ENCODE results near the gene SLC14A1. TPM values are rescaled to one million over a fixed set of nuclear protein-coding genes. Genes with fewer than 3 reads are reported as not detected.
A peak's percentile ranks its signal among the peaks of the same experiment; 100 is the strongest.

SLC14A1 gene
- total RNA-seq (10 to 100 TPM in 1 of 4 donors, 1 to 10 TPM in 3; 5.2 to 15.7 (median 8.9) TPM), polyA plus RNA-seq (11.5 TPM)
- long read RNA-seq, donor 1, transcript SLC14A1-217 (3 exons, 554 nt) = major isoform, 10 of 11 reads
- long read RNA-seq, donor 1, partial matches to known transcripts = 0 of 11 reads
- long read RNA-seq, donor 1, other reads (novel, unspliced or antisense) = 1 of 11 reads
- long read RNA-seq, donor 2, partial matches to known transcripts = 0 of 5 reads
- long read RNA-seq, donor 2, other reads (novel, unspliced or antisense) = 1 of 5 reads
- long read RNA-seq, donor 3, transcript SLC14A1-217 (3 exons, 554 nt) = major isoform, 7 of 8 reads
- long read RNA-seq, donor 3, partial matches to known transcripts = 0 of 8 reads
- long read RNA-seq, donor 3, other reads (novel, unspliced or antisense) = 1 of 8 reads
- long read RNA-seq, donor 4, partial matches to known transcripts = 1 of 4 reads
- long read RNA-seq, donor 4, other reads (novel, unspliced or antisense) = 1 of 4 reads

- H3K4me3 ChIP-seq (ENCODE audit: low read length) = no peak within 1 kb of the TSS
- no peaks in the 10 kb centered on the region for H3K4me1 ChIP-seq (ENCODE audit: control insufficient read depth, insufficient read depth, low read length)
- no peaks in the 10 kb centered on the region for H3K27me3 ChIP-seq (ENCODE audit: control insufficient read depth, insufficient read depth)
- intact Hi-C loops (cut with DNase I) = loop anchor here in 2 of 4 donors (5.0 to 10.0 kb wide), 2 partner anchors 111 to 114 kb away; no protein-coding TSS in a partner anchor
- DNase-seq = no peak
- no peaks in the 10 kb centered on the region for H3K9me3 ChIP-seq (ENCODE audit: control insufficient read depth, low read length)
- no peak within 1 kb of the TSS for H3K27ac ChIP-seq (ENCODE audit: low read length)
- no peak for ATAC-seq
- WGBS = 52% methylated on average over 6 of the region's 6 CpGs
Observed at GRCh38 chr18:45723567-45724355, at the start of gene SLC14A1. SLC14A1 (plus strand) TSS chr18:45724181; CDS start chr18:45730321, 6,140 bp downstream.

GRCh38 chr18:45677276-45677807, 46.6 kb upstream of the SLC14A1 start:
- H3K27me3 ChIP-seq (ENCODE audit: control insufficient read depth, insufficient read depth) = no peaks in the 10 kb centered on the region
- WGBS = 91% methylated on average over 4 of the region's 4 CpGs
- intact Hi-C loops (cut with DNase I) = no loop called here

GRCh38 chr18:45678441-45678840, 45.5 kb upstream of the SLC14A1 start:
- no peak for DNase-seq
- no peak for ATAC-seq
- H3K9me3 ChIP-seq (ENCODE audit: control insufficient read depth, low read length) = no peaks in the 10 kb centered on the region
- WGBS = 88% methylated on average over 4 of the region's 4 CpGs
- no peaks in the 10 kb centered on the region for H3K27me3 ChIP-seq (ENCODE audit: control insufficient read depth, insufficient read depth)
- no peak overlapping the region for H3K4me3 ChIP-seq (ENCODE audit: low read length)
- H3K4me1 ChIP-seq (ENCODE audit: control insufficient read depth, insufficient read depth, low read length) = no peaks in the 10 kb centered on the region
- intact Hi-C loops (cut with DNase I) = no loop called here
- H3K27ac ChIP-seq (ENCODE audit: low read length) = no peak overlapping the region

More at GRCh38 chr18:45677276-45677807, 46.6 kb upstream of the SLC14A1 start:
- Histone ChIP-seq H3K27ac (ENCODE audit: low read length) (no peak overlapping the region), H3K9me3 (ENCODE audit: control insufficient read depth, low read length) (no peaks in the 10 kb centered on the region), H3K4me1 (ENCODE audit: control insufficient read depth, insufficient read depth, low read length) (no peaks in the 10 kb centered on the region), H3K4me3 (ENCODE audit: low read length) (no peak overlapping the region)
- no peak for DNase-seq
- no peak for ATAC-seq

GRCh38 chr18:45678850-45679249, 45.1 kb upstream of the SLC14A1 start:
- Histone ChIP-seq H3K9me3 (ENCODE audit: control insufficient read depth, low read length) (no peaks in the 10 kb centered on the region), H3K27ac (ENCODE audit: low read length) (no peak overlapping the region), H3K4me3 (ENCODE audit: low read length) (no peak overlapping the region), H3K4me1 (ENCODE audit: control insufficient read depth, insufficient read depth, low read length) (no peaks in the 10 kb centered on the region), H3K27me3 (ENCODE audit: control insufficient read depth, insufficient read depth) (no peaks in the 10 kb centered on the region)
- ATAC-seq (no peak), DNase-seq (no peak)
- intact Hi-C loops (cut with DNase I) = no loop called here
- 57% methylated on average over 1 of the region's 1 CpG for WGBS

GRCh38 chr18:45680066-45680690, 43.8 kb upstream of the SLC14A1 start:
- DNase-seq (no peak), ATAC-seq (no peak)
- Histone ChIP-seq H3K27me3 (ENCODE audit: control insufficient read depth, insufficient read depth) (no peaks in the 10 kb centered on the region), H3K4me3 (ENCODE audit: low read length) (no peak overlapping the region), H3K27ac (ENCODE audit: low read length) (no peak overlapping the region), H3K9me3 (ENCODE audit: control insufficient read depth, low read length) (no peaks in the 10 kb centered on the region), H3K4me1 (ENCODE audit: control insufficient read depth, insufficient read depth, low read length) (no peaks in the 10 kb centered on the region)
- intact Hi-C loops (cut with DNase I) = loop anchor here in 3 of 4 donors (10.0 kb wide), 3 partner anchors 175 to 295 kb away; no protein-coding TSS in a partner anchor
- whole genome bisulfite sequencing = 78% methylated on average over 6 of the region's 6 CpGs

- H3K4me3 ChIP-seq (ENCODE audit: low read length) = no peak overlapping the region
- no peaks in the 10 kb centered on the region for H3K27me3 ChIP-seq (ENCODE audit: control insufficient read depth, insufficient read depth)
- no peaks in the 10 kb centered on the region for H3K4me1 ChIP-seq (ENCODE audit: control insufficient read depth, insufficient read depth, low read length)
- no peak for DNase-seq
- intact Hi-C loops (cut with DNase I) = loop anchor here in 3 of 4 donors (10.0 kb wide), 3 partner anchors 173 to 293 kb away; no protein-coding TSS in a partner anchor
- no peak overlapping the region for H3K27ac ChIP-seq (ENCODE audit: low read length)
- 79% methylated on average over 8 of the region's 8 CpGs for WGBS
- no peak for ATAC-seq
- no peaks in the 10 kb centered on the region for H3K9me3 ChIP-seq (ENCODE audit: control insufficient read depth, low read length)
Observed at GRCh38 chr18:45682181-45682580, 41.8 kb upstream of the SLC14A1 start.

GRCh38 chr18:45684341-45685115, 39.5 kb upstream of the SLC14A1 start:
- Histone ChIP-seq H3K4me3 (ENCODE audit: low read length) (no peak overlapping the region), H3K27me3 (ENCODE audit: control insufficient read depth, insufficient read depth) (no peaks in the 10 kb centered on the region), H3K4me1 (ENCODE audit: control insufficient read depth, insufficient read depth, low read length) (no peaks in the 10 kb centered on the region), H3K27ac (ENCODE audit: low read length) (no peak overlapping the region), H3K9me3 (ENCODE audit: control insufficient read depth, low read length) (no peaks in the 10 kb centered on the region)
- 62% methylated on average over 5 of the region's 5 CpGs for WGBS
- intact Hi-C loops (cut with DNase I) = loop anchor here in 3 of 4 donors (10.0 kb wide), 3 partner anchors 170 to 290 kb away; no protein-coding TSS in a partner anchor
- ATAC-seq = no peak
- DNase-seq = no peak

- Histone ChIP-seq H3K4me3 (ENCODE audit: low read length) (no peak overlapping the region), H3K9me3 (ENCODE audit: control insufficient read depth, low read length) (no peaks in the 10 kb centered on the region), H3K27ac (ENCODE audit: low read length) (no peak overlapping the region), H3K4me1 (ENCODE audit: control insufficient read depth, insufficient read depth, low read length) (no peaks in the 10 kb centered on the region), H3K27me3 (ENCODE audit: control insufficient read depth, insufficient read depth) (no peaks in the 10 kb centered on the region)
- ATAC-seq (peak; percentile 22 to 29), DNase-seq (no peak)
- 75% methylated on average over 7 of the region's 7 CpGs for WGBS
- intact Hi-C loops (cut with DNase I) = loop anchor here in 3 of 4 donors (10.0 kb wide), 3 partner anchors 168 to 288 kb away; no protein-coding TSS in a partner anchor
Observed at GRCh38 chr18:45686891-45687611, 36.9 kb upstream of the SLC14A1 start.

GRCh38 chr18:45687621-45688020, 36.4 kb upstream of the SLC14A1 start:
- intact Hi-C loops (cut with DNase I) = loop anchor here in 3 of 4 donors (10.0 kb wide), 3 partner anchors 167 to 287 kb away; no protein-coding TSS in a partner anchor
- ATAC-seq = peak; percentile 9 to 17
- WGBS = 59% methylated on average over 6 of the region's 6 CpGs
- Histone ChIP-seq H3K4me1 (ENCODE audit: control insufficient read depth, insufficient read depth, low read length) (no peaks in the 10 kb centered on the region), H3K27me3 (ENCODE audit: control insufficient read depth, insufficient read depth) (no peaks in the 10 kb centered on the region), H3K27ac (ENCODE audit: low read length) (no peak overlapping the region), H3K4me3 (ENCODE audit: low read length) (no peak overlapping the region), H3K9me3 (ENCODE audit: control insufficient read depth, low read length) (no peaks in the 10 kb centered on the region)
- no peak for DNase-seq

Data from right cardiac atrium (tissue), 5 donors.